ENCODE measurements around the gene RCOR1.
"Not testable (repeated sequence)": the region's sequence is repeated elsewhere in the genome, so short reads cannot be mapped to it uniquely, and the experiment has no call there.

RCOR1 gene

GRCh38 chr14:102604183-102604582, 11.7 kb downstream of the RCOR1 start:
- H3K9me3 ChIP-seq (ENCODE audit: control insufficient read depth, low read length): no peaks in the 10 kb centered on the region
- H3K4me3 ChIP-seq (ENCODE audit: low read length): no peak overlapping the region
- H3K4me1 ChIP-seq (ENCODE audit: control insufficient read depth, insufficient read depth, low read length): peaks cover 5% of the 10 kb centered on the region

GRCh38 chr14:102605029-102605428, 12.6 kb downstream of the RCOR1 start:
- Histone ChIP-seq H3K36me3 (ENCODE audit: control insufficient read depth, insufficient read depth, low read length) (no peaks in the 10 kb centered on the region), H3K27me3 (ENCODE audit: control insufficient read depth, insufficient read depth, low read length) (no peaks in the 10 kb centered on the region), H3K9ac (ENCODE audit: low read length) (no peak overlapping the region), H3K4me1 (ENCODE audit: control insufficient read depth, insufficient read depth, low read length) (peaks cover 5% of the 10 kb centered on the region), H3K9me3 (ENCODE audit: control insufficient read depth, low read length) (no peaks in the 10 kb centered on the region), H3K4me3 (ENCODE audit: low read length) (no peak overlapping the region)

More at GRCh38 chr14:102604183-102604582, 11.7 kb downstream of the RCOR1 start:
- Histone ChIP-seq H3K36me3 (ENCODE audit: control insufficient read depth, insufficient read depth, low read length) (no peaks in the 10 kb centered on the region), H3K9ac (ENCODE audit: low read length) (no peak overlapping the region), H3K27me3 (ENCODE audit: control insufficient read depth, insufficient read depth, low read length) (no peaks in the 10 kb centered on the region)

DNA sequence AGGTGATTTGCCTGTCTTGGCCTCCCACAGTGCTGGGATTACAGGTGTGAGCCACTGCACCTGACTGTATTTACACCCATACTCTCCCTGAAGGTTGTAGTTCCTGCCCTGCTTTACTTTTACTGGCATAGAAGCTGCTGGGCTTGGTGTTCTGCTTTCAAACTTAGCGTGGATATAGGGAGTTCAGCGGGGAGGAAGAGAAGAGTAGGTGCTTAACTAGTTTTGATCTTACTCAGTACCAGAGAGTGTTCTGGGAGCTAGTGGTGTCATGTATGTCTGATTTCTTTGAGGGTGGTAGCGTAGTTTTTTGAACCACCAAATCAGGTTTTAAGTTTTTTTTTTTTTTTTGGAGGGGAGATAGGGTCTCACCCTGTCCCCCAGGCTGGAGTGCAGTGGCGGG, 13.8 kb downstream of the RCOR1 start:
- peaks cover 5% of the 10 kb centered on the region for H3K4me1 ChIP-seq (ENCODE audit: control insufficient read depth, insufficient read depth, low read length)
- H3K4me3 ChIP-seq (ENCODE audit: low read length): no peak overlapping the region
- no peaks in the 10 kb centered on the region for H3K27me3 ChIP-seq (ENCODE audit: control insufficient read depth, insufficient read depth, low read length)
- no peak overlapping the region for H3K9ac ChIP-seq (ENCODE audit: low read length)
- no peaks in the 10 kb centered on the region for H3K36me3 ChIP-seq (ENCODE audit: control insufficient read depth, insufficient read depth, low read length)
- H3K9me3 ChIP-seq (ENCODE audit: control insufficient read depth, low read length): no peaks in the 10 kb centered on the region

GRCh38 chr14:102608064-102608446, 15.6 kb downstream of the RCOR1 start:
- no peaks in the 10 kb centered on the region for H3K27me3 ChIP-seq (ENCODE audit: control insufficient read depth, insufficient read depth, low read length)
- H3K36me3 ChIP-seq (ENCODE audit: control insufficient read depth, insufficient read depth, low read length): no peaks in the 10 kb centered on the region
- no peak overlapping the region for H3K4me3 ChIP-seq (ENCODE audit: low read length)
- no peak overlapping the region for H3K9ac ChIP-seq (ENCODE audit: low read length)
- no peaks in the 10 kb centered on the region for H3K9me3 ChIP-seq (ENCODE audit: control insufficient read depth, low read length)
- H3K4me1 ChIP-seq (ENCODE audit: control insufficient read depth, insufficient read depth, low read length): no peaks in the 10 kb centered on the region

DNA sequence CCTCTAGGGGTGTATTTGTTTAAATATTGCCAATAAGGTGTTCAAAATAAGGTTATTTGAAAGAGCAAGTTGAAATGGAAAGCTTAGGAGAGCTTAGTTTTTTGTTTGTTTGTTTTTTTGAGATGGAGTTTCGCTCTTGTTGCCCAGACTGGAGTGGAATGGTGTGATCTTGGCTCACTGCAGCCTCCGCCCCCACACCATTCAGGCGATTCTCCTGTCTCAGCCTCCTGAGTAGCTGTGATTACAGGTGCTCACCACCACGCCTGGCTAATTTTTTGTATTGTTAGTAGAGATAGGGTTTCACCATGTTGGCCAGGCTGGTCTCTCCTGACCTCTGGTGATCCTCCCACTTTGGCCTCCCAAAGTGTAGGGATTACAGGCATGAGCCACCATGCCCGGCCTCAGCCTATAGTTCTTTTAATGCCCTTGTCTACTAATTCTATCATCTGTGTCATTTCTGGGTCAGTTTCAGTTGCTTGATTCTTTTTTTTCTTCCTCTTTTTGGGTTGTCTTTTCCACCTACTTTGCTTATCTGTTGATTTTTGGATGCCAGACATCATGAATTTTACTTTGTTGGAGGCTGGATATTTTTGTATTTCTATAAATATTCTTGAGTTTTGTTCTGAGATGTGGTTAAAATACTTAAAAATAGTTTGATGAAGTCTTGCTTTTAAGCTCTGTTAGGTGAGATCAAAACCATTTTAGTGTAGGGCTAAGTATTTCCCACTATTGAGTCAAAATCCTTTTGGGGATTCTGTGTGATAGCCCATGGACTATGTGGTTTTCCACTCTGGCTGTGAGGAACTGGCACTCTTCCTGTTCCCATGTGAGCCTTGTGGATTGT, 18.7 kb downstream of the RCOR1 start:
- H3K9me3 ChIP-seq (ENCODE audit: control insufficient read depth, low read length): no peaks in the 10 kb centered on the region
- H3K27me3 ChIP-seq (ENCODE audit: control insufficient read depth, insufficient read depth, low read length): no peaks in the 10 kb centered on the region
- H3K9ac ChIP-seq (ENCODE audit: low read length): no peak overlapping the region
- H3K36me3 ChIP-seq (ENCODE audit: control insufficient read depth, insufficient read depth, low read length): no peaks in the 10 kb centered on the region
- H3K4me3 ChIP-seq (ENCODE audit: low read length): no peak overlapping the region
- H3K4me1 ChIP-seq (ENCODE audit: control insufficient read depth, insufficient read depth, low read length): no peaks in the 10 kb centered on the region

DNA sequence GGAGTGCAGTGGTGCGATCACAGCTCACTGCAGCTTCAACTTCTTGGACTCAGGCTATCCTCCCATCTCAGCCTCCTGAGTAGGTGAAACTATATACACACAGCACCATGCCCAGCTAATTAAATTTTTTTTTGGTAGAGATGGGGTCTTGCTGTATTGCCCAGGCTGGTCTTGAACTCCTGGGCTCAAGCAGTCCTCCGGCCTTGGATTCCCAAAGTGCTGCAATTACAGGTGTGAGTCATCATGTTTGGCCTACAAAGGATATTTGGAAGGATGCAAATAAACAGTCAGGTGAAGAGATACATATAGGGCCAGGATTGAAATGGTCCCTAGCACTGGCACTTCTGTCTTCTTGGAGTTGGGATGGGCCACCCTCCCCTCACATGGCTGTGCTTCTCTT, 23.9 kb downstream of the RCOR1 start:
- Histone ChIP-seq H3K36me3 (ENCODE audit: control insufficient read depth, insufficient read depth, low read length) (no peaks in the 10 kb centered on the region), H3K9me3 (ENCODE audit: control insufficient read depth, low read length) (no peaks in the 10 kb centered on the region), H3K9ac (ENCODE audit: low read length) (no peak overlapping the region), H3K4me1 (ENCODE audit: control insufficient read depth, insufficient read depth, low read length) (peaks cover 3% of the 10 kb centered on the region), H3K27me3 (ENCODE audit: control insufficient read depth, insufficient read depth, low read length) (no peaks in the 10 kb centered on the region), H3K4me3 (ENCODE audit: low read length) (no peak overlapping the region)

- Histone ChIP-seq H3K27me3 (ENCODE audit: control insufficient read depth, insufficient read depth, low read length) (no peaks in the 10 kb centered on the region), H3K9me3 (ENCODE audit: control insufficient read depth, low read length) (no peaks in the 10 kb centered on the region), H3K4me1 (ENCODE audit: control insufficient read depth, insufficient read depth, low read length) (peaks cover 3% of the 10 kb centered on the region), H3K9ac (ENCODE audit: low read length) (no peak overlapping the region), H3K36me3 (ENCODE audit: control insufficient read depth, insufficient read depth, low read length) (no peaks in the 10 kb centered on the region), H3K4me3 (ENCODE audit: low read length) (no peak overlapping the region)
Observed at GRCh38 chr14:102616799-102617198, 24.4 kb downstream of the RCOR1 start.

GRCh38 chr14:102619012-102619411, 26.6 kb downstream of the RCOR1 start:
- H3K4me3 ChIP-seq (ENCODE audit: low read length); H3K4me1 ChIP-seq (ENCODE audit: control insufficient read depth, insufficient read depth, low read length); H3K36me3 ChIP-seq (ENCODE audit: control insufficient read depth, insufficient read depth, low read length); H3K27me3 ChIP-seq (ENCODE audit: control insufficient read depth, insufficient read depth, low read length); H3K9ac ChIP-seq (ENCODE audit: low read length); H3K9me3 ChIP-seq (ENCODE audit: control insufficient read depth, low read length): not testable (repeated sequence)

- H3K27me3 ChIP-seq (ENCODE audit: control insufficient read depth, insufficient read depth, low read length): no peaks in the 10 kb centered on the region
- no peak overlapping the region for H3K9ac ChIP-seq (ENCODE audit: low read length)
- no peaks in the 10 kb centered on the region for H3K36me3 ChIP-seq (ENCODE audit: control insufficient read depth, insufficient read depth, low read length)
- H3K4me3 ChIP-seq (ENCODE audit: low read length): no peak overlapping the region
- H3K4me1 ChIP-seq (ENCODE audit: control insufficient read depth, insufficient read depth, low read length): peaks cover 3% of the 10 kb centered on the region
- no peaks in the 10 kb centered on the region for H3K9me3 ChIP-seq (ENCODE audit: control insufficient read depth, low read length)
Observed at GRCh38 chr14:102620413-102620812, 28.0 kb downstream of the RCOR1 start.

- Histone ChIP-seq H3K9me3 (ENCODE audit: control insufficient read depth, low read length) (no peaks in the 10 kb centered on the region), H3K36me3 (ENCODE audit: control insufficient read depth, insufficient read depth, low read length) (no peaks in the 10 kb centered on the region), H3K4me1 (ENCODE audit: control insufficient read depth, insufficient read depth, low read length) (peaks cover 3% of the 10 kb centered on the region), H3K4me3 (ENCODE audit: low read length) (no peak overlapping the region), H3K9ac (ENCODE audit: low read length) (no peak overlapping the region), H3K27me3 (ENCODE audit: control insufficient read depth, insufficient read depth, low read length) (no peaks in the 10 kb centered on the region)
Observed at GRCh38 chr14:102622262-102622885, 29.9 kb downstream of the RCOR1 start.

DNA sequence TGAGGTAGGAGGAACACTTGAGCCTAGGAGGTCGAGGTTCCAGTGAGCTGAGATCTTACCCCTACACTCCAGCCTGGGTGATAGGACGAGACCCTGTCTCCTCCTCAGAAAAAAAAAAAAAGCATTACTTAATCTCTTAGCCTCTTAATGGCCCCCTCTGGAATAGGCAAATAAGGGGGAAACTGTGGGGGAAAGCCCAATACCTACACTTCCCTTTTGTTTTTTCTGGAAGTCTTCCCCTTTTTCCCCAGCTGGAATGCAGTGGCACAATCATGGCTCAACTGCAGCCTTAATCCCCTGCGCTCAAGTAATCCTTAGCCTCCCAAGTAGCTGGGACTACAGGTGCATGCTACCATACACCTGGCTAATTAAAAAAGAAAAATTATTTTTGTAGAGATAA, 32.2 kb downstream of the RCOR1 start:
- H3K27me3 ChIP-seq (ENCODE audit: control insufficient read depth, insufficient read depth, low read length): no peaks in the 10 kb centered on the region
- peaks cover 10% of the 10 kb centered on the region for H3K4me1 ChIP-seq (ENCODE audit: control insufficient read depth, insufficient read depth, low read length)
- H3K9ac ChIP-seq (ENCODE audit: low read length): no peak overlapping the region
- no peak overlapping the region for H3K4me3 ChIP-seq (ENCODE audit: low read length)
- H3K9me3 ChIP-seq (ENCODE audit: control insufficient read depth, low read length): no peaks in the 10 kb centered on the region
- no peaks in the 10 kb centered on the region for H3K36me3 ChIP-seq (ENCODE audit: control insufficient read depth, insufficient read depth, low read length)

- H3K36me3 ChIP-seq (ENCODE audit: control insufficient read depth, insufficient read depth, low read length): no peaks in the 10 kb centered on the region
- H3K9me3 ChIP-seq (ENCODE audit: control insufficient read depth, low read length): no peaks in the 10 kb centered on the region
- H3K9ac ChIP-seq (ENCODE audit: low read length): no peak overlapping the region
- H3K4me1 ChIP-seq (ENCODE audit: control insufficient read depth, insufficient read depth, low read length): peaks cover 15% of the 10 kb centered on the region
- no peaks in the 10 kb centered on the region for H3K27me3 ChIP-seq (ENCODE audit: control insufficient read depth, insufficient read depth, low read length)
- H3K4me3 ChIP-seq (ENCODE audit: low read length): no peak overlapping the region
Observed at GRCh38 chr14:102625564-102626296, 33.3 kb downstream of the RCOR1 start.

All from mucosa of stomach (tissue), 1 donor.